ES-I3 (cell line): ENCODE results near the gene HOXC12.

Experiments used
- H3K36me3 ChIP-seq: 2 replicates; pipeline ENCODE4 v1.6.1; 2013; ENCODE audit warnings: mild to moderate bottlenecking, low read length, control low read depth, moderate library complexity; ENCODE audit not compliant: insufficient read depth
- H3K4me1 ChIP-seq: 2 replicates; pipeline ENCODE4 v1.6.1; 2013; ENCODE audit warnings: mild to moderate bottlenecking, control low read depth, low read length; ENCODE audit not compliant: insufficient read depth
- H3K9ac ChIP-seq: 2 replicates; pipeline ENCODE4 v1.6.1; 2013; ENCODE audit warnings: low read depth, mild to moderate bottlenecking, low read length, moderate library complexity
- H3K9me3 ChIP-seq: 2 replicates; pipeline ENCODE4 v1.6.1; 2013; ENCODE audit warnings: mild to moderate bottlenecking, low read length, moderate library complexity; ENCODE audit not compliant: control insufficient read depth, insufficient read depth

Gene HOXC12

DNA sequence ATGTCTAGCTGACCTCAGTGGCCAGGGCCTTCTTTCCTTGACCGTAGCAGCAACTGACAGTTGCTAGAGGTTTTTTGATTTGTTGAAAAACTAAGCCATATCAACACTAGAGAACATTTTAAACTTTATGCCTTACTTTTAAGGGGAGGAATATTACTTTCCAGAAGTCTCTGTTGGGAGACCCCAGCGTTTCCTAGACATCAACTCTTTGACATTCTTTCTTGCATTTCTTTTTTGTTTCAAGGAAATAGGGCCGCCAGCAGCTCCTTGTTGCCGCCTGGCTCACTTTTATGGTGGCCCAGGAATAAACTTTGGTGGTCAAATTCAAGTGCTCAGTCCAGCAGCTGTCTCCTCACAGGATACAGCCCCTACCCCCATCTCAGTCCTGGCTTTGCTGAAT is 15.7 kb downstream of the HOXC12 start:
- Histone ChIP-seq H3K36me3 (no peaks in the 10 kb centered on the region), H3K4me1 (no peaks in the 10 kb centered on the region), H3K9me3 (no peaks in the 10 kb centered on the region), H3K9ac (no peak overlapping the region)

DNA sequence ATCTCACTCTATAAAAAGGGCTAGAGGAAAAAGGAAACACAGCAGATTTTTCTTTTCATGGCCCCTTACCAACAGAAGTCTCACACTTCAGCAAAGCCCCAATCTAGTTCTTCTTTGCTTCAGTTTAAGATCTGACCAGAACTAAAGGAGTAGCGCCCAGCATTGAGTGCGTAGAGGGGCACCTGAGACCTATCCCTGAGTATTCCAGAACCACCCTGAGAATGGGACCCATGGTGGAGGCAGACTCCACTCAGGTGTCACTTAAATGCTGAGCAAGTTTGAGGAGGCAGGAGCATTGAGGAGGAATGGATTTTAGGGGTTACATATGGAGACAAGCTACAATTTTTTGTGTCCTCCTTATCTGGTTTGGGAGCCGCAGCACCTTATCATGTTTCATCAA is 16.4 kb downstream of the HOXC12 start:
- H3K36me3 ChIP-seq = no peaks in the 10 kb centered on the region
- no peaks in the 10 kb centered on the region for H3K4me1 ChIP-seq
- no peak overlapping the region for H3K9ac ChIP-seq
- H3K9me3 ChIP-seq = no peaks in the 10 kb centered on the region

DNA sequence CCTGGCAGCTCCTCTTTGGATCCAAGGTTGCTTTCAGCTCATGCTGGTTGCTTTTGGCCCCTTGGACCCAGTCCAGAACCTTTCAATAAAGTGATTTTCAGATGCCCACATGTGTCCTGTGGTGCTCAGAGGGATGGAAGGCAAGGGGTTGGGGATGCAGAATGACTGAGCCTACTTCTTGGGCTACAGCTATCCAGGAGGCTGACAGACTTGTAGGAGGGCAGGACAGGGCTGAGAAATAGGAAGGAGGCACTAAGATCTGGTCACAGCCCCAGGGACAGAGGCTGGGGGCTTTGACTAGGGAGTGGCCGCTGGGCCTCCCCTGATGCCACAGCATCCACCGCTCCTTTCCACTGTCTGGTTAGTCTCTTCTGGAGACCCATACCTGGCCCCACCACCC is 17.0 kb downstream of the HOXC12 start:
- H3K9ac ChIP-seq = no peak overlapping the region
- H3K4me1 ChIP-seq = no peaks in the 10 kb centered on the region

DNA sequence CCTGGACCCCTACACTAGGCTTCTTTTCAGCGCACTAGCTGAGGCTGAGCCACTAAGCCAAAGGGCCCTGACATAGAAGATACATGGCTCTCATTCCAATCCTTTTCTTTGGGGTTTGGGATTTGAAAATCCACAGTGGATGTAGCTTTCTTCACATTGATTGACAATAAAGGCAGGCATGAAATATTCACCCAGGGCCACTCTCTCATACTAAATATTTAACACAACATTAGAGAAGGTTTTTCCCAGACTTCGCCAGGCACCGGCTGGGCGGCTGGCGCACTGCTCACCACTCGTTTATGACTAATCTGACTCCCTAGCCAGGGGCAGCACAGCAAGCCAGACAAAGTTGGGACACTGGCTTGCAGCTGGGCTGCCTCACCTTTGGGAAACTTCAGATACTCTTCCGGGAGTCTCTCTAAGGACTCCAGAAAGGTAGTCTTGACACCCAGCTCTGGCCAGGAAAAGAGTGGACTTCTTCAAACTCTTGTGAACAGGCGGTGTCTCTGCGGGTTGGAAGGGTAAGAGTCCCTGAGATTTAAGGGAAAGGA is 17.5 kb downstream of the HOXC12 start:
- Histone ChIP-seq H3K4me1 (no peaks in the 10 kb centered on the region), H3K9me3 (no peaks in the 10 kb centered on the region), H3K9ac (no peak overlapping the region), H3K36me3 (no peaks in the 10 kb centered on the region)

More for the DNA sequence above, 17.0 kb downstream of the HOXC12 start:
- Histone ChIP-seq H3K36me3 (no peaks in the 10 kb centered on the region), H3K9me3 (no peaks in the 10 kb centered on the region)

DNA sequence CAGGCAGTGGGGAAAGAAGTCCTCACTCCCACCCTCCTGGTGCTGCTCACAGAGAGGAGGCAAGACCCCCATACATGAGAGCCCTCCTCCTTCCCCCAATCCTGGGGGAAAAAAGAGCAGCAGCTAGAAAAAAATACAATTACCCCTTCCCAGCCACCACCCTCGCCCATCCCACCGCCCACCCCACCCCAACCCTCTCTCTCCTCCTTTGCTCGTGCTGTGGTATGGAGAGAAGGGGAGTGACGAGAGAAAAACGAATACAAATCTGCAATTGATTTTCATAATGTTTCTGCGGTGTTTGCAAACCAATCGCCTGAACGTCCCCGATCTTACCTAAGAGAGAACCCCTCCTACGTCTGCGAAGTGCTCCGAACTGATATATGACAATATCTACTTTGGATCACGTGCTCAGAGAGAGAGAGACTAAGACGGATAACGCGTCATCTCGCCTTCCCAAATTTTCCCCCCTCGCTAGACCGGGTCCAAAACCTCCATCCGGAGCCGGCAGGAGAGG is 18.1 kb downstream of the HOXC12 start, which contains the start of gene HOXC11:
Gene HOXC11 (plus strand): TSS at position 405 of the 514 bp plus-strand sequence. CDS start 116 bp downstream, outside the sequence.
- Histone ChIP-seq H3K36me3 (no peaks in the 10 kb centered on the region), H3K9ac (peak within 1 kb of the TSS; percentile 38; the same call in 1 of the 2 replicates), H3K9me3 (no peaks in the 10 kb centered on the region), H3K4me1 (no peaks in the 10 kb centered on the region)

DNA sequence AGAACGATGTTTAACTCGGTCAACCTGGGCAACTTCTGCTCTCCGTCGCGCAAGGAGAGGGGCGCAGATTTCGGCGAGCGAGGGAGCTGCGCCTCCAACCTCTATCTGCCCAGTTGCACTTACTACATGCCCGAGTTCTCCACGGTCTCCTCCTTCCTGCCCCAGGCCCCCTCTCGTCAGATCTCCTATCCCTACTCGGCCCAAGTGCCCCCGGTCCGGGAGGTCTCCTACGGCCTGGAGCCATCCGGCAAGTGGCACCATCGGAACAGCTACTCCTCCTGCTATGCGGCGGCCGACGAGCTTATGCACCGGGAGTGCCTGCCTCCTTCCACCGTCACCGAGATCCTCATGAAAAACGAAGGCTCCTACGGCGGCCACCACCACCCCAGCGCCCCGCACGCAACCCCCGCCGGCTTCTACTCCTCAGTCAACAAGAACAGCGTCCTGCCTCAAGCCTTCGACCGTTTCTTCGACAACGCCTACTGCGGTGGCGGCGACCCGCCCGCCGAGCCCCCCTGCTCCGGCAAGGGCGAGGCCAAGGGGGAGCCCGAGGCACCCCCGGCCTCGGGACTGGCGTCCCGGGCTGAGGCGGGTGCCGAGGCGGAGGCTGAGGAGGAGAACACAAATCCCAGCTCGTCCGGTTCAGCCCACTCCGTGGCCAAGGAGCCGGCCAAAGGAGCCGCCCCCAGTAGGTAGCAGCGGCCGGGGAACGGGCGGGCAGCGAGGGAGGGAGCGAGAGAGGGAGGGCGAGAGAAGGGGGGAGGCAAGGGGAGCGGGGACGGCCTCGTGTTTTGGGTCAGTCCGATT is 18.7 kb downstream of the HOXC12 start:
- peak overlapping the region; percentile 38; the same call in 1 of the 2 replicates for H3K9ac ChIP-seq
- H3K36me3 ChIP-seq = no peaks in the 10 kb centered on the region
- no peaks in the 10 kb centered on the region for H3K9me3 ChIP-seq
- no peaks in the 10 kb centered on the region for H3K4me1 ChIP-seq

DNA sequence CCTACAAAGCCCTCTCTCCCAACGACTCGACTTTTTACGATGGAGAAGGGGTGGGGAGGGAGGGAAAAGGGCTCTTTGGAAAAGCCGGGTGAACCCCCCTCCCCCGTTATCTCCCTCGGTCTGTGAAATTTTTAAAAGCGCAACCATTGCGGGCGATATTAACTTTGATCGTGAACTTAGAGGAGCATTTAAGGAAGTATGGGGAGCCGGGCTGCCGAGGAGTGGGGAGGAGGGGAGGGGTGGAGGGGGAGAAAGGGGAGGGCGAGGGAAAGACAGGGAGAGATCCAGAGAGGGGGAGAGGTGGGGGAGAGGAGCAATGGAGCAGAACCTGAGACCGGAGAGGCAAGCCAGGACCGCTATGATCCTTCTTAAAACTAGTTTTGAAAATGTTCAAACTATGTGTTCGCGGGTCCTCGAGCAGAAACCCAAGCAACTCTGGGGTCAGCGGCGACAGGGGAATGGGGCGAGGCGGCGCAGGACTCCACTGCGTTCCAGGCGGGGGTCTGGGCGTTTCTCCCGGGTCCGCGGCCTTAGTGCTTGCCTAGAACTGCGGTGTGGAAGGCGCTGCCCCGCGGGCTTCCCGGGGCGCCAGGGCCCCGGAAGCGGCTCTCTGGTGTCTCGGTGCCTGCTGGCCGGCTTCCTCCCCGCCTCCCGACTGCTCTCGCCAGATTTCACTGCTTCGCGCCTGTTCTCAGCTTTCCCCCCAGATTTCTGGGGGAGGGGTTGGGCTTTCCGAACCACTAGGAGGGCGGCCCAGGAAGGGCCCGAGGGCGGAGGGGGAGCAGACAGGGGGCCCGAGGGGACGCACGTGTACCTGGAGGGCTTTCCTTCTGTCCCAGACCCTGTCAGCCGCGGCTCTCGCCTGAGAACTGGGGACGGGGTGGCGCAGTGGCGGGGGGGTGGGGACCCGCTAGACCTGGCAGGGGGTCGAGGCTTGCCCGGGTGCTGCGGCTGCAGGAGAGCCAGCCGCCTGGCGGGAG is 19.7 kb downstream of the HOXC12 start, which contains the start of gene HOTAIR:
Gene HOTAIR (minus strand): TSS at position 871 of the 980 bp plus-strand sequence.
- Histone ChIP-seq H3K4me1 (no peaks in the 10 kb centered on the region), H3K9me3 (no peaks in the 10 kb centered on the region), H3K9ac (peak within 1 kb of the TSS; percentile 38; the same call in 1 of the 2 replicates), H3K36me3 (no peaks in the 10 kb centered on the region)

DNA sequence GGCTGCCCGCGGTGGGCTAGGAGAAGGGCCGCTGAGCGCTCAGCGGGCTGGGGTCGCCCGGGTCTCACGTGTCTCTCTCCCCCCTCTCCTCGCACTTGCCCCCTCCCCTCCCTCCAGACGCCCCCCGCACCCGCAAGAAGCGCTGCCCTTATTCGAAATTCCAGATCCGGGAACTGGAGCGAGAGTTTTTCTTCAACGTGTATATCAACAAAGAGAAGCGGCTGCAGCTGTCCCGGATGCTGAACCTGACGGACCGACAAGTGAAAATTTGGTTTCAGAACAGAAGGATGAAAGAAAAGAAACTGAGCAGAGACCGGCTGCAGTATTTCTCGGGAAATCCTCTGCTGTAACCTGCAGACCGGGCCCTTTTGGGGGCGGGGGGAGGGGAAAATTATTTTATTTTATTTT is 20.4 kb downstream of the HOXC12 start:
- no peak overlapping the region for H3K9ac ChIP-seq

DNA sequence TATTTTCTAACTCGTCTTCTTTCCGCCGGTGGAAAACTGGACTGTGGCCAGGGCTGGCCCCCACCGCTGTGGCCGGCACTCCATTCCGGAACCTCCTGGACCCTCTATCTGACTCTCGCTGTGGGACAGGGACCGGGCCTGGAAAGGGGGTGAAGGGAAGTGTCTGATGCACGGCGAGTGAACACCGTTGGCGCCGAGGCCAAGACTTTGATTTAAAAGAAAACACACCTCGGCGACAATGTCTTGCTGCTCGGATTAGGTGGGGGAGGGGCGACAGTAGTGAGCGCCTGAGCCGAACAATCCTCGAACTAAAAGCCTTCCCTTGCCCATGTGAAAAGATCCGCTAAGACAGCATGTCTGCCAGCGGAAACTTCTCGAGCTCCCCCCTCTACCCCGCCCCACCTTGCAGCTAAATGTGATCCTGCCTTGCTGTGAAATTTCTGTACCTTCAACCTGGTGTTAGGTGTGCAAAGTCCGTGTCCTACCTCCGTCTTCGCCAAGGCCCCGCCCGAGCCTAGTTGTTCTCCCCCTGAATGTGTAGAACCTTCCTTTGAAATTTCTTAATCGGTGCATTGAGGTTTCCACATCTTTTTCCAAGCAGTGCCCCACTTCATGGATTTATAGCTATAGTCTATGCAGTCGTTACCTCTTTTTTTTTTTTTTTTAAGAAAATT is 20.9 kb downstream of the HOXC12 start:
- no peaks in the 10 kb centered on the region for H3K4me1 ChIP-seq

More for the DNA sequence above, 20.4 kb downstream of the HOXC12 start:
- Histone ChIP-seq H3K4me1 (no peaks in the 10 kb centered on the region), H3K36me3 (no peaks in the 10 kb centered on the region), H3K9me3 (no peaks in the 10 kb centered on the region)

DNA sequence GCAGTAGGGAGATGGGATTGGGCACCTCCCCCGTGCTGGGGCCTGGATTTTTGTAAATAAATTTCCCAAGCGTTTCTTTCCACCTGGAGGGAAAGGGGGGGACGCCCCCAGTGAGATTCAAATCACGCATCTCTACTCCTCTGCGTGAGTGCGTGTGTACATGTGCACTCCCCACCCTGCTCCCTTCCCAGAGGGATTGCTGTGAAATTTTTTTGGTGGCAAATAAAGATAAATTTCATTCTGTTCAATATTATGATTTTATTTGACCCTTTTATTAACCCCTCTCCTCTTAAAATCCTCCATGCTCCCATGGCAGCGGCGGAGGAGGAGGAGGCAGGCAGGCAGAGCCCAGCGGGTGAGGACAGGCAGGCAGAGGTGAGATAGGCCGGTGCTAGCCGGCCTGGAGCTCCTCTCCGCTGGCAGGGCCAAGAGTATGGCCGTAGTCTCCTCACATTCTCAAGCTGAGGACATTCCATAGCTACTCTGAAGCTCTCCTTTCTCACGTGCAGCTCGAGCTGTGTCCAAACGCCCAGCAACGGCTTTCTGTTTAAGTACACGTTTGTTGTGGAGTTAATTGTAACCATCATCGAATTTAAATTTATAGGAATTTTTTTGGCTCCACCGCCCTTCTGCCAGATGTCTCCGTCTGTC is 21.6 kb downstream of the HOXC12 start:
- no peaks in the 10 kb centered on the region for H3K9me3 ChIP-seq
- H3K4me1 ChIP-seq = no peaks in the 10 kb centered on the region
- H3K9ac ChIP-seq = no peak overlapping the region
- H3K36me3 ChIP-seq = no peaks in the 10 kb centered on the region

More for the DNA sequence above, 20.9 kb downstream of the HOXC12 start:
- Histone ChIP-seq H3K9ac (no peak overlapping the region), H3K36me3 (no peaks in the 10 kb centered on the region), H3K9me3 (no peaks in the 10 kb centered on the region)

DNA sequence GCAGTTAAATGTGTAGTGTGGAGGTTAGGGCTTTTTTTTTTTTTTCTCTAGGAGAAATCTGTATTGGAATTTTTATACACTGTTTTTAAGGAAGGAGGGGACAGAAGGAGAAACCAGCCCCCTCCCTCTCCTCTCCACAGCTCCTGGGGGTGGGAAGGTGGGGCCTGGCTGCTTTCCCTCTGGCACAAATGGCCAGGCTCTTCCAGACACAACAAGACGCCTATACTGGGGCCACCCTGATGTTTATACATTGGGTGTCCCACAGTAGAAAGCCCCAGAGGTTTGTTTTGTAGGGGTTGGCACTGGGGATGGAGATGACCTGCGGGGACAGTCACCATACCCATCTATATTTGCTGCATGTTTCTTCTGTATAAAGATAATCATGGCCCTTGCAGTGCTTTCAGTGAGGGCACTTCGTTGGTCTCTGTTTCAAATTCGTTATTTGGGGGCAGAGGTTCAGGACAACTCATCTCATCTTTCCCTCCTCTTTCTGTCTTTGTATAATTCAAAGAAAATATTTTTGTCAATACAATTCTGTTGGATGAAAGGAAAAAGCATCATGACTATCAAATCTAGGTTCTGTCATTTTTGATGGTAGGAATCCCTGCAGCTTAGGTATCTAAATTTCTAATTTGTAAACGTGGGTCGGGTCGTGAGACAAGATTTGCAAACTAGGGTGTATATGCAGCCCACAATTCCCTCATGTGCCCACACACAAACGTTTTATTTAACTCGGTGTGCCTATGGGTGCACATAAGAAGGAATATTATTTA is 22.3 kb downstream of the HOXC12 start:
- H3K9ac ChIP-seq = no peak overlapping the region
- no peaks in the 10 kb centered on the region for H3K4me1 ChIP-seq
- no peaks in the 10 kb centered on the region for H3K36me3 ChIP-seq
- no peaks in the 10 kb centered on the region for H3K9me3 ChIP-seq

DNA sequence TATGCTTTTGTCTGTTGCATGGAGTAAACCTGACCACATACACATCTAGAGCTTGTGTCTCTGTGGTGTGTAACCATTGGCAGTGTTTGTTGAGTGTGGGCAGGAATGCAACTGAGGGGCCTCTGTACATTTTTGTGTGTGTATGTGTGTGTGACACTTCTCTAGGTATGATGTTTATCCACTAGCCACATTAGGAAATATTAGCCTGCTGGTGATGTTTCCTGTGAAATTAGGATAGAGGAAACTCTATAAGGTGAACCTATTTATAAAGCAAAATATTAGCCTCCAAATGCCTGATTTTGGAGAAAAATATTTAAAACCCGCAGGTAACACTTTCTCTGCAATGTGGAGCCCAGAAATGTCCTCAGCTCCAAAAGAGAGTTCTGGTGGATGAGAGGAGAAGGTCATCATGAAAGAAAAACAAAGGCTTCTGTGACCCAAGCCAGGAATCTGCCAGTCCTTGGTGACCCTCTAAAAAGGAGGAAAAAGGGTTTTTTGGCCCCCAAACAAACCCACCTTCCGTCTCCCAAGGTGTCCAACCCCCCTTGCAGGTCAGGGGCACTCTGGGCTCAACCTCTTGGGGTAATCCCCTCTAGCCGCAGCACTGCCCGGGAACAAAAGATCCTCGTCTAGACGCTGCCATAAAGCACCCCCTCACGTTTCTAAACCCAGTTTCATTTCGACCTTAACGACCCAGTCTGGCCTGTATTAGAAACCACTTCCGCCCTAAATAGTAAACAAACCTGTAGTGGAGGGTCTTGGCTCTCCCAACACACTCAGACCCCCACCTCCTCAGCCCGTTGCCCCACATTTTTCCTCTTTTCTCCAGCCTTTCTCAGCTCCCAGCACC is 23.1 kb downstream of the HOXC12 start:
- H3K9me3 ChIP-seq = no peaks in the 10 kb centered on the region
- no peaks in the 10 kb centered on the region for H3K4me1 ChIP-seq
- H3K36me3 ChIP-seq = no peaks in the 10 kb centered on the region
- H3K9ac ChIP-seq = no peak overlapping the region
